Stimulated activated naive CD8-positive, alpha-beta T cell treated with anti-CD3 and anti-CD28 coated beads, Interleukin-15, Interleukin-2, amounts not matched to agents 100 ng/mL and 50 ng/mL, for 24 hours (primary cell): ENCODE data around the gene XAGE1B.
"Not testable (repeated sequence)": the region's sequence is repeated elsewhere in the genome, so short reads cannot be mapped to it uniquely, and the experiment has no call there.

ENCODE experiments used
- H3K27ac Mint-ChIP-seq: one replicate; pipeline ENCODE4 v1.8.0; 2021; ENCODE audit warnings: mild to moderate bottlenecking, mixed read lengths
- H3K27me3 Mint-ChIP-seq: one replicate; pipeline ENCODE4 v1.8.0; 2021; ENCODE audit warnings: mixed read lengths
- H3K36me3 Mint-ChIP-seq: one replicate; pipeline ENCODE4 v1.8.0; 2021; ENCODE audit warnings: low read depth, mixed read lengths
- H3K4me1 Mint-ChIP-seq: one replicate; pipeline ENCODE4 v1.8.0; 2021; ENCODE audit warnings: low read depth, mixed read lengths
- H3K4me3 Mint-ChIP-seq: one replicate; pipeline ENCODE4 v1.8.0; 2021; ENCODE audit warnings: mild to moderate bottlenecking, mixed read lengths
- H3K9me3 Mint-ChIP-seq: one replicate; pipeline ENCODE4 v1.8.0; 2021; ENCODE audit warnings: mixed read lengths

The XAGE1B gene

GRCh38 chrX:52496419-52496772 is 20.5 kb downstream of the XAGE1B start:
- H3K9me3 Mint-ChIP-seq, H3K36me3 Mint-ChIP-seq, H3K4me1 Mint-ChIP-seq, H3K27ac Mint-ChIP-seq, H3K4me3 Mint-ChIP-seq, H3K27me3 Mint-ChIP-seq: not testable (repeated sequence)

GRCh38 chrX:52495545-52496418 is 21.1 kb downstream of the XAGE1B start, which contains the start of gene XAGE1A:
Gene XAGE1A (plus strand): TSS chrX:52495808. CDS start chrX:52497362, 1,554 bp downstream.
- H3K9me3 Mint-ChIP-seq, H3K36me3 Mint-ChIP-seq, H3K27me3 Mint-ChIP-seq, H3K4me1 Mint-ChIP-seq, H3K4me3 Mint-ChIP-seq, H3K27ac Mint-ChIP-seq: not testable (repeated sequence)

GRCh38 chrX:52471301-52471700 is 45.6 kb downstream of the XAGE1B start:
- H3K4me3 Mint-ChIP-seq, H3K4me1 Mint-ChIP-seq, H3K27me3 Mint-ChIP-seq, H3K9me3 Mint-ChIP-seq, H3K36me3 Mint-ChIP-seq, H3K27ac Mint-ChIP-seq: not testable (repeated sequence)
